ENCODE measurements around the gene KLHL17.
A peak's percentile ranks its signal among the peaks of the same experiment; 100 is the strongest.

Gene KLHL17

GRCh38 chr1:923131-923990 is 37.0 kb upstream of the KLHL17 start, which contains the start of gene SAMD11:
SAMD11 (plus strand) TSS chr1:923923; CDS start chr1:924432, 509 bp downstream.
- peak; percentile 69 to 71 for DNase-seq

- no peak for DNase-seq
Observed at GRCh38 chr1:923991-924655, 36.3 kb upstream of the KLHL17 start.

DNA sequence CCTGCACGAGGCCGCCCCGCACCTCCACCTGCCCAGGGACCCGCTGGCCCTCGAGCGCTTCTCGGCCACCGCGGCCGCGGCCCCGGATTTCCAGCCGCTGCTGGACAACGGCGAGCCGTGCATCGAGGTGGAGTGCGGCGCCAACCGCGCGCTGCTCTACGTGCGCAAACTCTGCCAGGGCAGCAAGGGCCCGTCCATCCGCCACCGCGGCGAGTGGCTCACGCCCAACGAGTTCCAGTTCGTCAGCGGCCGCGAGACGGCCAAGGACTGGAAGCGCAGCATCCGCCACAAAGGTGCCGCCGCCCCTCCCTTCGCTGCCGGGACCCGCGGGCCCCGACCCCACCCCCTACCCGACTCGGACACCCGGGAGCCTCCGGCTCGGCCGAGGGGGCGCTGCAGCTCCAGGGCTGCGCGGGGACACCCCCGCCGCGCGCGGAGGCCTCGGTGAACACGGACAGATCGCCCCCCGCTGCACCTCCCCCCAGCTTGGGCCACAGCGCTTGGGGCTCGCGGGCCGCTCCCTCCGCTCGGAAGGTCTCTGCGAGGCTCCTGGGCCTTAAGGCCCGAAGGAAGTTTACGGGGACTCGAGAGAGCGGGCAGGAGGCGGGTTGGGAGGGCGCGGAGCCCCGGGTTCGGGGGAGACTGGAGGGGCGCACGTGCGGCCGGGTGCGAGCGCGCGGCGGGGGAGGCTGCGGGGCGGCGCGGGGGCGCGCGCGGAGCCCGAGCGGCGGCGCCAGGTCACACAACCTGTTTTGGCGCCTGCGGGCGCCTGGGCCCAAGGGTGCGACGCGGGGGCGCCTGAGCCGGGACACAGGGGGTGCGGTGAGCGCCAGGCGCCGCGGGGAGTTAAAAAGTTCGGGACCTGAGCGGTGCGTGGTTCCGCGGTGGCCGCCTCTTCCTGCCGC is 35.5 kb upstream of the KLHL17 start:
- DNase-seq = no peak

- no peak for DNase-seq
Observed at GRCh38 chr1:925561-926421, 34.6 kb upstream of the KLHL17 start.

GRCh38 chr1:927234-927633 is 33.1 kb upstream of the KLHL17 start:
- DNase-seq = no peak

DNA sequence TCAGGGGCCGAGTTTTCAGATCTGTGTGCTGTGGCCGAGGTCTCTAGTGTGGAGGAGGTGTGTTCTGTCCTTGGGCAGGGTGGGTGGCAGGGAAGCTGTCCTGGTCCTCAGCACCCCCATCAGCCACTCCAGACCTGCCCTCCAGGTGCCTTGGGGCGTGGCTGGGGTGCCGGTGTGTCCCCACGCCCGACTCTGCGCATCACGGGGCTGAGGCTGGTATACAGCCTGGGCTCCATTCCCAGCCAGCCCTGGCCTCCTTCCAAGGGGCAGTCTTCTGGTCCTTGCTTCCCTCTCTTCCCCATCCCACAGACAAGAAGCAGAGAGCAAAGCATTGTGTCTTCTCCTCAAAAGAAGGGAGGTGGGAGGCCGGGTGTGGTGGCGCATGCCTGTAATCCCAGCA is 32.6 kb upstream of the KLHL17 start:
- no peak for DNase-seq

GRCh38 chr1:928825-929661 is 31.3 kb upstream of the KLHL17 start:
- DNase-seq = no peak

- no peak for DNase-seq
Observed at GRCh38 chr1:929712-930632, 30.4 kb upstream of the KLHL17 start.

- no peak for DNase-seq
Observed at GRCh38 chr1:930633-931138, 29.7 kb upstream of the KLHL17 start.

GRCh38 chr1:931380-932172 is 28.8 kb upstream of the KLHL17 start:
- no peak for DNase-seq

GRCh38 chr1:932173-932510 is 28.2 kb upstream of the KLHL17 start:
- no peak for DNase-seq

DNA sequence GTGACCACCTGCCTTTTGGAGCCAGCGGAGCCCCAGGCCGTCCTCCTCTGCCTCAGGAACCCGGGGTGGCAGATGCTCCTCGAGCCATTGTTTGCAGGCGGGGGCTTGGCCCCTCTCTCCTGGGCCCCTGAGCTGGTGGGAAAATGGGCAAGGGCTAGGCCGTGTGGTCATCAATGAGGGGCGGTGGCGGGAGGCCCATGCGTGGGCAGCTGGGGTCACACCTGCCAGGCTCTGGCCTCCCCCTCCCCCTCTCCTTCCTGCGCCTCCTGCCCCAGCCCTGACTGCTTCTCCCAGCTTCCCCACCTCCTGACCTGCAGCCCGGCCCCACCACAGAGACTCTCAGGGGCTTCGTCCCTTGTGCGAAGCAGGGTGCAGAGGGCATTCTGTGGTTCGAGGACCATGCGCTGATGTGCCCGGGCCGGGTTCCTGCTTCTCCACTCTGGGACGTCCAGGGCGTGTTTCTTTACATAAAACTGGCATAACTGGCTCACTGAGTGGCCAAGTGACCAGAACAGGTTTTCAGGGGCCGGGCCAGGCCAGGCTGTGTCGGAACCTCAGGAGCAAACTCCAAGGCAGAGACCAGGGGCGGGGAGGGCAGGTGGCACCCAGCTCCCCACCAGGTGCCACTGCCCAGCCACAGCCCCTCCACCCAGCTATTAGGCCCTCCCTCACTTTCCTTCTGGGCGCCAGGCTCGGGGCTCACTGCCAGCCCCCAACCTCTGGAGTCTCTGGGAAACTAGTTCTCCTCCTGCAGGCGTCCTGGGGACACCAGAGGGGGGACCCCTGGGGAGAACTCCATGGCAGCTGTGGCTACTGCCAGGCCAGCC is 27.4 kb upstream of the KLHL17 start:
- no peak for DNase-seq

DNA sequence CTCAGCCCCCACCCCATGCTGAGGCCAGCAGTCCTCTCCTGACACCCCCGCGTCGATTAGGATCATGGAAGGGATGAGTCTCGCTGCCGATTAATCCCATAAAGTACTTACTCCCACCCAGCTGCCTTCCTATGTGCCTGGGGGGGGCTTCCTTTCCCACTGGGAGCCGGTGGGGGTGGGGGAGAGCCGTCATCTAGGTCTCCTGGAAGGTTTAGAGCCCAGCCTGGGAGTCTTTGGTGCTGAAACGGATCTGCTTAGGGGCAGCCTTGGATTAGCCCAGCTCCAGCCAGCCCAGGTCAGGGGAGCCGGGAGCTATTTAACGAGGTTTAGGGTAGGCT is 26.8 kb upstream of the KLHL17 start:
- no peak for DNase-seq

DNA sequence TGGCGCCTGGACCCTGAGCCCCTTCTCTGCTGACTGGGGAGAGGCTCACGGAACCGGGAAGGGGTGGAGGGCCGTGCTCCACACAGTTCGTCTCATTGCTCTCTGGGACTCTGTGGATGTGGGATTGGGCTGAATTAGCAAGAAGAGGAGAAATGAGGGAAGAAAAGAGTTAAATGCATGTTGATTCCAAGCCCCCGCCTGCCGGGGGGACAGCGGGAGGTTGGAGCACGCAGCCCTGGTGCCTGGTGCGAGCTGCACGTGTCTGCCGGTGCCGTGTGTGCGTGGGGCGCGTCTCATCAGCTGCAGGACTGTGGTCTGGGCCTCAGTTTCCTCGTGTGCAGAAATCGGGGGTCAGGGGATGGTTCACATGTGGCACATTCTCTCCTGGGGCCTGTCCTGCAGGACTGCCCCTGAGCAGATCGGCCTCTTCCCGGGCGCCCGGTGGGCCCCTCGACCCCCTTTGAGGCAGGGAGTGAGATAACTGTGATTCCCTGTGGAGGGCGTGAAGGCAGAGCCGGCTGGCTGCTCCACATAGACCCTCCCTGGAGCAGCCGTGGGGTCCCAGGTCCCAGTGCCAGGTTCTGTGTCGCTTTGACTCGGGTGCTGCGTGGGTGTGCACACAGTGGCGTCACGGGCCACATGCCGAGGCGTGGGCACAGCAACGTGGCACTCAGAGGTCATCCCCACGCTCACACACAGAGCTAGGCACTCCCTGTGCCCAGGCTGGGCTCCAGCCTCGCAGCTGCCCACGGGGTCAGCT is 25.2 kb upstream of the KLHL17 start:
- DNase-seq = no peak

DNA sequence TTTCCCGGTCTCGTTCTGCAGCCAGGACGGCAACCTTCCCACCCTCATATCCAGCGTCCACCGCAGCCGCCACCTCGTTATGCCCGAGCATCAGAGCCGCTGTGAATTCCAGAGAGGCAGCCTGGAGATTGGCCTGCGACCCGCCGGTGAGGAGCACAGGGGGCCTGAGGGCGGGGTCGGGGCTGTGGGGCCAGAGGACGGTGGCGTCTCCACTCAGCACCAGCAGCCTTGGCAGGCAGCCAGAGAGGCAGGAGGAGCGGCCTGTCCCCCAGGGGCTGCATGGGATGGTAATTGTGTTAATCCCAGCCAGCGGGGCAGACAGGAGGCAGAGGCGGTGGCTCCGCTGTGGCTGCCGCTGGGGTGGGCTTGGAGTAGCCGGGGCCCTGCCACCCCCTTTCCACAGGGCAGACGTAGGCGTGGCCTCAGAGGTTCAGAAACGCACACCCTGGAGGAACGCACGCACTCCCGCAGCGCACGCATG is 24.6 kb upstream of the KLHL17 start:
- DNase-seq = no peak

GRCh38 chr1:936348-937264 is 23.8 kb upstream of the KLHL17 start:
- DNase-seq = no peak
